Left lung (tissue), 10 donors: Measurements from ENCODE around the gene FADS2. TPM values are rescaled to one million over a fixed set of nuclear protein-coding genes. Genes with fewer than 3 reads are reported as not detected.

Experiments used
- ATAC-seq: fragments of 200-7000 bp; cut with Tn5 transposase; one replicate; pipeline ENCODE4 v1.9.1; 2020; ENCODE audit warnings: moderate library complexity
- DNase-seq, 4 donors: peaks; one replicate each; pipeline ENCODE4 v3.0.0-alpha.2; 2013 to 2020
- H3K27ac ChIP-seq, 2 donors: fragments of 200-600 bp; sonication (generic) in 1 of 2; one replicate each; pipeline versions ENCODE4 v1.5.0 to v1.8.0; 2020 to 2021
- H3K27me3 ChIP-seq, 2 donors: fragments of 200-600 bp; sonication (generic) in 1 of 2; one replicate each; pipeline versions ENCODE4 v1.5.0 to v1.8.0; 2020 to 2021
- H3K36me3 ChIP-seq, 2 donors: fragments of 200-600 bp; sonication (generic) in 1 of 2; one replicate each; pipeline versions ENCODE4 v1.5.0 to v1.8.0; 2020 to 2021
- H3K4me1 ChIP-seq, 2 donors: fragments of 200-600 bp; one replicate each; pipeline ENCODE4 v1.8.0; 2021
- H3K4me3 ChIP-seq, 2 donors: fragments of 200-600 bp; sonication (generic) in 1 of 2; one replicate each; pipeline versions ENCODE4 v1.5.0 to v1.8.0; 2020 to 2021; ENCODE audit warnings: mild to moderate bottlenecking in 1 of 2
- H3K9me3 ChIP-seq, 2 donors: fragments of 200-600 bp; sonication (generic) in 1 of 2; one replicate each; pipeline versions ENCODE4 v1.5.0 to v1.8.0; 2020 to 2021
- CTCF ChIP-seq, 2 donors: fragments of 200-600 bp; sonication (generic) in 1 of 2; IDR thresholded peaks; one replicate each; pipeline versions ENCODE4 v1.5.0 to v1.8.0; 2021; ENCODE audit warnings: antibody characterized with exemption in 2 of 2
- intact Hi-C, 2 donors: fragments of 100-400 bp; cut with DNase I; formaldehyde crosslinking; loops; one replicate each; pipeline versions ENCODE4 v1.11.2 to v1.14.2; 2022
- polyA plus RNA-seq, 6 donors: library from polyadenylated mRNA; unstranded; fragments of 120-200 nt; gene quantifications; one replicate each; pipeline ENCODE4 v1.2.1, GENCODE V29; 2013; ENCODE audit not compliant: insufficient read length in 6 of 6
- total RNA-seq, 2 donors: library from RNA; stranded (reverse); fragmentation: NEBNext Ultra II Directional; extraction: Animal tissue kit (Norgen Biotek cat#: 25700); gene quantifications; one replicate each; pipeline ENCODE4 v1.2.1, GENCODE V29; 2021
- donor health status: DM: no; HTN: yes; CAD: no.
- donor health status: DM: no; HTN: no; CAD: no.

Gene FADS2
- total and polyA plus RNA-seq, 8 donors: 45.4 to 295 (median 94.9) TPM

- no peak overlapping the region for H3K27ac ChIP-seq
- peaks cover 0 to 14% of the 10 kb centered on the region in 2 donors for H3K27me3 ChIP-seq
- DNase-seq (peak in 2 of 4 donors; percentile 30 to 70), ATAC-seq (no peak)
- peaks cover 9 to 38% of the 10 kb centered on the region in 2 donors for H3K4me1 ChIP-seq
- no peaks in the 10 kb centered on the region for H3K9me3 ChIP-seq
- H3K4me3 ChIP-seq: no peak overlapping the region
- no peak for TF ChIP-seq CTCF (IDR thresholded peaks at IDR 0.05)
- peaks cover 0 to 3% of the 10 kb centered on the region in 2 donors for H3K36me3 ChIP-seq
- intact Hi-C loops: no loop called here
Measured at GRCh38 chr11:61911701-61912529, 83.8 kb downstream of the FADS2 start.

- ATAC-seq (peak; percentile 49), DNase-seq (peak in 2 of 4 donors; percentile 69 to 79)
- no peak overlapping the region for H3K27ac ChIP-seq
- peaks cover 9 to 43% of the 10 kb centered on the region in 2 donors for H3K4me1 ChIP-seq
- no peak overlapping the region for H3K4me3 ChIP-seq
- intact Hi-C loops: no loop called here
- peaks cover 0 to 20% of the 10 kb centered on the region in 2 donors for H3K27me3 ChIP-seq
- no peaks in the 10 kb centered on the region for H3K9me3 ChIP-seq
- no peaks in the 10 kb centered on the region for H3K36me3 ChIP-seq
- no peak for TF ChIP-seq CTCF (IDR thresholded peaks at IDR 0.05)
Measured at GRCh38 chr11:61912530-61912898, 84.4 kb downstream of the FADS2 start.

GRCh38 chr11:61912991-61913698 is 85.0 kb downstream of the FADS2 start:
- Histone ChIP-seq H3K27me3 (peaks cover 0 to 26% of the 10 kb centered on the region in 2 donors), H3K9me3 (no peaks in the 10 kb centered on the region), H3K36me3 (no peaks in the 10 kb centered on the region), H3K4me3 (no peak overlapping the region), H3K4me1 (peaks cover 9 to 49% of the 10 kb centered on the region in 2 donors), H3K27ac (no peak overlapping the region)
- intact Hi-C loops: no loop called here
- DNase-seq (peak in 2 of 4 donors; percentile 32 to 53), ATAC-seq (no peak)
- no peak for TF ChIP-seq CTCF (IDR thresholded peaks at IDR 0.05)

GRCh38 chr11:61913699-61914395 is 85.7 kb downstream of the FADS2 start:
- peaks cover 6 to 49% of the 10 kb centered on the region in 2 donors for H3K4me1 ChIP-seq
- H3K27me3 ChIP-seq: peaks cover 0 to 33% of the 10 kb centered on the region in 2 donors
- DNase-seq: no peak
- H3K36me3 ChIP-seq: no peaks in the 10 kb centered on the region
- ATAC-seq: no peak
- TF ChIP-seq CTCF (IDR thresholded peaks at IDR 0.05): no peak
- H3K4me3 ChIP-seq: no peak overlapping the region
- intact Hi-C loops: no loop called here
- no peaks in the 10 kb centered on the region for H3K9me3 ChIP-seq
- H3K27ac ChIP-seq: no peak overlapping the region
